Duodenal mucosa (tissue), 2 donors: ENCODE data around the gene ATP2B2.

Experiments
- H3K27ac ChIP-seq: one replicate; pipeline ENCODE4 v1.7.0; 2013; ENCODE audit warnings: low read depth, low read length
- H3K27me3 ChIP-seq, 2 donors: one replicate each; pipeline ENCODE4 v1.7.0; 2013; ENCODE audit warnings: low read length in 2 of 2, control low read depth in 1 of 2; ENCODE audit not compliant: insufficient read depth in 2 of 2, control insufficient read depth in 1 of 2
- H3K36me3 ChIP-seq, 2 donors: one replicate each; pipeline ENCODE4 v1.7.0; 2013; ENCODE audit warnings: low read length in 2 of 2, control low read depth in 1 of 2; ENCODE audit not compliant: insufficient read depth in 2 of 2, control insufficient read depth in 1 of 2
- H3K4me1 ChIP-seq, 2 donors: one replicate each; pipeline ENCODE4 v1.7.0; 2013; ENCODE audit warnings: low read length in 2 of 2, control low read depth in 1 of 2; ENCODE audit not compliant: insufficient read depth in 2 of 2, control insufficient read depth in 1 of 2
- H3K4me3 ChIP-seq, 2 donors: one replicate each; pipeline ENCODE4 v1.7.0; 2013; ENCODE audit warnings: low read length in 2 of 2, low read depth in 1 of 2
- H3K9ac ChIP-seq, 2 donors: one replicate each; pipeline ENCODE4 v1.7.0; 2013; ENCODE audit warnings: low read length in 2 of 2, low read depth in 1 of 2
- H3K9me3 ChIP-seq, 2 donors: one replicate each; pipeline ENCODE4 v1.7.0; 2013; ENCODE audit warnings: low read length in 2 of 2, control low read depth in 1 of 2; ENCODE audit not compliant: control insufficient read depth in 1 of 2

ATP2B2 gene

GRCh38 chr3:10438902-10439610 is 66.3 kb downstream of the ATP2B2 start:
- H3K36me3 ChIP-seq = no peaks in the 10 kb centered on the region
- no peaks in the 10 kb centered on the region for H3K9me3 ChIP-seq
- no peak overlapping the region for H3K4me3 ChIP-seq
- H3K27me3 ChIP-seq = no peaks in the 10 kb centered on the region
- H3K9ac ChIP-seq = no peak overlapping the region
- H3K4me1 ChIP-seq = no peaks in the 10 kb centered on the region
- H3K27ac ChIP-seq = no peak overlapping the region

GRCh38 chr3:10437995-10438901 is 67.1 kb downstream of the ATP2B2 start:
- H3K9ac ChIP-seq = no peak overlapping the region
- H3K4me3 ChIP-seq = no peak overlapping the region
- H3K27ac ChIP-seq = no peak overlapping the region

GRCh38 chr3:10437272-10437994 is 68.0 kb downstream of the ATP2B2 start:
- Histone ChIP-seq H3K9me3 (no peaks in the 10 kb centered on the region), H3K27me3 (no peaks in the 10 kb centered on the region), H3K4me1 (no peaks in the 10 kb centered on the region), H3K4me3 (no peak overlapping the region), H3K27ac (no peak overlapping the region), H3K9ac (no peak overlapping the region), H3K36me3 (no peaks in the 10 kb centered on the region)

More at GRCh38 chr3:10437995-10438901, 67.1 kb downstream of the ATP2B2 start:
- no peaks in the 10 kb centered on the region for H3K36me3 ChIP-seq
- no peaks in the 10 kb centered on the region for H3K27me3 ChIP-seq
- H3K9me3 ChIP-seq = no peaks in the 10 kb centered on the region
- no peaks in the 10 kb centered on the region for H3K4me1 ChIP-seq

GRCh38 chr3:10435850-10436249 is 69.5 kb downstream of the ATP2B2 start:
- H3K4me1 ChIP-seq = no peaks in the 10 kb centered on the region
- no peaks in the 10 kb centered on the region for H3K27me3 ChIP-seq
- no peak overlapping the region for H3K4me3 ChIP-seq
- no peak overlapping the region for H3K9ac ChIP-seq
- no peak overlapping the region for H3K27ac ChIP-seq
- H3K36me3 ChIP-seq = no peaks in the 10 kb centered on the region
- H3K9me3 ChIP-seq = no peaks in the 10 kb centered on the region

GRCh38 chr3:10434938-10435336 is 70.4 kb downstream of the ATP2B2 start:
- H3K9ac ChIP-seq = no peak overlapping the region
- no peaks in the 10 kb centered on the region for H3K4me1 ChIP-seq
- no peaks in the 10 kb centered on the region for H3K9me3 ChIP-seq
- H3K27ac ChIP-seq = no peak overlapping the region
- no peak overlapping the region for H3K4me3 ChIP-seq
- H3K36me3 ChIP-seq = no peaks in the 10 kb centered on the region
- no peaks in the 10 kb centered on the region for H3K27me3 ChIP-seq

GRCh38 chr3:10434144-10434937 is 71.0 kb downstream of the ATP2B2 start:
- H3K9ac ChIP-seq = no peak overlapping the region
- no peak overlapping the region for H3K4me3 ChIP-seq
- H3K4me1 ChIP-seq = no peaks in the 10 kb centered on the region
- no peaks in the 10 kb centered on the region for H3K9me3 ChIP-seq
- H3K27ac ChIP-seq = no peak overlapping the region
- H3K36me3 ChIP-seq = no peaks in the 10 kb centered on the region
- H3K27me3 ChIP-seq = no peaks in the 10 kb centered on the region

GRCh38 chr3:10432931-10433330 is 72.5 kb downstream of the ATP2B2 start:
- H3K4me3 ChIP-seq = no peak overlapping the region
- no peaks in the 10 kb centered on the region for H3K36me3 ChIP-seq
- H3K9me3 ChIP-seq = no peaks in the 10 kb centered on the region
- H3K27me3 ChIP-seq = no peaks in the 10 kb centered on the region
- H3K27ac ChIP-seq = no peak overlapping the region
- no peaks in the 10 kb centered on the region for H3K4me1 ChIP-seq
- no peak overlapping the region for H3K9ac ChIP-seq

GRCh38 chr3:10432156-10432845 is 73.1 kb downstream of the ATP2B2 start:
- H3K9ac ChIP-seq = no peak overlapping the region
- H3K27ac ChIP-seq = no peak overlapping the region
- H3K9me3 ChIP-seq = no peaks in the 10 kb centered on the region
- no peak overlapping the region for H3K4me3 ChIP-seq
- no peaks in the 10 kb centered on the region for H3K36me3 ChIP-seq
- no peaks in the 10 kb centered on the region for H3K4me1 ChIP-seq
- no peaks in the 10 kb centered on the region for H3K27me3 ChIP-seq

- no peak overlapping the region for H3K27ac ChIP-seq
- no peak overlapping the region for H3K9ac ChIP-seq
- H3K4me1 ChIP-seq = no peaks in the 10 kb centered on the region
- no peaks in the 10 kb centered on the region for H3K9me3 ChIP-seq
- H3K4me3 ChIP-seq = no peak overlapping the region
- no peaks in the 10 kb centered on the region for H3K27me3 ChIP-seq
- H3K36me3 ChIP-seq = no peaks in the 10 kb centered on the region
Observed at GRCh38 chr3:10430805-10431204, 74.6 kb downstream of the ATP2B2 start.
